Measurements from ENCODE around the gene CAMK2N2.

DNA sequence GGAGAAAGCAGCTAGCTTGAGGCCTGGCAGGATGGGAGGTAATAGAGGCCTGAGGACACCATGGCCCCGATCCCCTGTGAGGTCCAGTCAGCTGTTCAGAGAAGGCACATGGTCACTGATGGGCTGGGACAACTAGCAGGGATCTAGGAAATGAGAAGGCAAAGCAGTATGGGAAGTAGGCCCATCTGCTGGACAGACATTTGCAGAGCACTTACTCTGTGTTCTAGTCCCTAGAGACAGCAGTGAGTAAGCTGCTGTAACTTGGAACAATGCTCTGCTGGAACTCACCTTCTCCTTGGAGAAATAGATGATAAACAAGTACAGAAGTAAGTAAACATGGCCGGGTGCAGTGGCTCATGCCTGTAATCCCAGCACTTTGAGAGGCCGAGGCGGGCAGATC is 21.6 kb upstream of the CAMK2N2 start:
- no peak for TF ChIP-seq CTCF (optimal IDR thresholded peaks at IDR 0.05 in 1 of 3, IDR thresholded peaks at IDR 0.05 in 1 of 3, conservative IDR thresholded peaks at IDR 0.05 in 1 of 3; ENCODE audit: extremely low read depth in 1 of 3, insufficient read depth in 2 of 3, low read length in 3 of 3)
- no peak for TF ChIP-seq EZH2 (IDR thresholded peaks at IDR 0.05; ENCODE audit: low read length)

All from keratinocyte (primary cell).